ENCODE measurements around the gene KHDC4. TPM values are rescaled to one million over a fixed set of nuclear protein-coding genes. Genes with fewer than 3 reads are reported as not detected.

KHDC4 gene
- total RNA-seq, 6 experiments from 2014 or later: 22.6 to 26.1 (median 23.5) TPM

GRCh38 chr1:155872527-155872926 lies 61.7 kb downstream of the KHDC4 start:
- TF ChIP-seq CTCF (IDR thresholded peaks at IDR 0.05): no peak
- DNase-seq: no peak
- no peak overlapping the region for H3K27ac Mint-ChIP-seq
- no peaks in the 10 kb centered on the region for H3K9me3 Mint-ChIP-seq
- no peak overlapping the region for H3K4me3 Mint-ChIP-seq
- H3K27me3 Mint-ChIP-seq (ENCODE audit: insufficient read depth): no peaks in the 10 kb centered on the region; the same call in 1 of the 2 replicates
- H3K4me1 Mint-ChIP-seq (ENCODE audit: low read depth): peaks cover 10% of the 10 kb centered on the region; the same call in 1 of the 2 replicates
- H3K36me3 Mint-ChIP-seq (ENCODE audit: low read depth): peaks cover 12% of the 10 kb centered on the region

GRCh38 chr1:155871390-155871789 lies 62.8 kb downstream of the KHDC4 start:
- no peak for DNase-seq
- no peak for TF ChIP-seq CTCF (IDR thresholded peaks at IDR 0.05)
- H3K9me3 Mint-ChIP-seq: no peaks in the 10 kb centered on the region
- peaks cover 15% of the 10 kb centered on the region for H3K36me3 Mint-ChIP-seq (ENCODE audit: low read depth)
- H3K4me1 Mint-ChIP-seq (ENCODE audit: low read depth): peaks cover 10% of the 10 kb centered on the region; the same call in 1 of the 2 replicates
- H3K27me3 Mint-ChIP-seq (ENCODE audit: insufficient read depth): no peaks in the 10 kb centered on the region; the same call in 1 of the 2 replicates
- H3K4me3 Mint-ChIP-seq: no peak overlapping the region
- no peak overlapping the region for H3K27ac Mint-ChIP-seq

GRCh38 chr1:155867766-155868165 lies 66.4 kb downstream of the KHDC4 start:
- H3K4me1 Mint-ChIP-seq (ENCODE audit: low read depth): peaks cover 9% of the 10 kb centered on the region
- no peak overlapping the region for H3K4me3 Mint-ChIP-seq
- H3K27ac Mint-ChIP-seq: no peak overlapping the region
- no peak for DNase-seq
- no peaks in the 10 kb centered on the region for H3K9me3 Mint-ChIP-seq
- H3K27me3 Mint-ChIP-seq (ENCODE audit: insufficient read depth): no peaks in the 10 kb centered on the region; the same call in 1 of the 2 replicates
- no peak for TF ChIP-seq CTCF (IDR thresholded peaks at IDR 0.05)
- peaks cover 12% of the 10 kb centered on the region for H3K36me3 Mint-ChIP-seq (ENCODE audit: low read depth)

GRCh38 chr1:155864393-155864792 lies 69.8 kb downstream of the KHDC4 start:
- peak; percentile 44 for DNase-seq
- TF ChIP-seq CTCF (IDR thresholded peaks at IDR 0.05): no peak
- H3K4me1 Mint-ChIP-seq (ENCODE audit: low read depth): peaks cover 35% of the 10 kb centered on the region

More at GRCh38 chr1:155864393-155864792, 69.8 kb downstream of the KHDC4 start:
- no peaks in the 10 kb centered on the region for H3K9me3 Mint-ChIP-seq
- no peak overlapping the region for H3K4me3 Mint-ChIP-seq
- peaks cover 12% of the 10 kb centered on the region for H3K36me3 Mint-ChIP-seq (ENCODE audit: low read depth)
- no peak overlapping the region for H3K27ac Mint-ChIP-seq
- no peaks in the 10 kb centered on the region; the same call in 1 of the 2 replicates for H3K27me3 Mint-ChIP-seq (ENCODE audit: insufficient read depth)

Small RNA genes lying within 50 kb of the gene (microRNA-seq; reads per million reads assigned to microRNA genes)
- gene MIR6738: not detected

Other genes starting within 250 kb of the KHDC4 start
- 10 to 100 TPM; 39.6 to 50.7 (median 42.0) TPM for gene YY1AP1, start 245.6 kb downstream of the KHDC4 start, total RNA-seq (2021; fragmentation: NEBNext Ultra II Directional; extraction: Animal tissue kit (Norgen Biotek cat#: 25700))
- 100 to 1,000 TPM; 100 to 110 (median 104) TPM for gene DAP3, start 245.3 kb downstream of the KHDC4 start, total RNA-seq (2021; fragmentation: NEBNext Ultra II Directional; extraction: Animal tissue kit (Norgen Biotek cat#: 25700))
- gene GON4L, start 77.2 kb downstream of the KHDC4 start, total RNA-seq (2021; fragmentation: NEBNext Ultra II Directional; extraction: Animal tissue kit (Norgen Biotek cat#: 25700)): 10 to 100 TPM; 24.2 to 31.3 (median 28.6) TPM
- gene SYT11, start 74.8 kb downstream of the KHDC4 start, total RNA-seq (2021; fragmentation: NEBNext Ultra II Directional; extraction: Animal tissue kit (Norgen Biotek cat#: 25700)): 10 to 100 TPM; 38.9 to 56.0 (median 48.8) TPM
- 10 to 100 TPM; 26.1 to 35.4 (median 32.1) TPM for gene RIT1, start 23.1 kb downstream of the KHDC4 start, total RNA-seq (2021; fragmentation: NEBNext Ultra II Directional; extraction: Animal tissue kit (Norgen Biotek cat#: 25700))
- gene RXFP4, start 7.2 kb upstream of the KHDC4 start, total RNA-seq (2021; fragmentation: NEBNext Ultra II Directional; extraction: Animal tissue kit (Norgen Biotek cat#: 25700)): not detected
- gene ARHGEF2, start 44.1 kb upstream of the KHDC4 start, total RNA-seq (2021; fragmentation: NEBNext Ultra II Directional; extraction: Animal tissue kit (Norgen Biotek cat#: 25700)): 10 to 100 TPM; 82.0 to 94.6 (median 83.9) TPM
- gene SSR2, start 86.5 kb upstream of the KHDC4 start, total RNA-seq (2021; fragmentation: NEBNext Ultra II Directional; extraction: Animal tissue kit (Norgen Biotek cat#: 25700)): 100 to 1,000 TPM; 341 to 419 (median 374) TPM
- 10 to 100 TPM; 31.6 to 36.0 (median 32.9) TPM for gene UBQLN4, start 119.4 kb upstream of the KHDC4 start, total RNA-seq (2021; fragmentation: NEBNext Ultra II Directional; extraction: Animal tissue kit (Norgen Biotek cat#: 25700))
- gene LAMTOR2, start 120.4 kb upstream of the KHDC4 start, total RNA-seq (2021; fragmentation: NEBNext Ultra II Directional; extraction: Animal tissue kit (Norgen Biotek cat#: 25700)): 10 to 100 TPM; 48.5 to 73.6 (median 62.5) TPM
- not detected for gene RAB25, start 126.7 kb upstream of the KHDC4 start, total RNA-seq (2021; fragmentation: NEBNext Ultra II Directional; extraction: Animal tissue kit (Norgen Biotek cat#: 25700))
- gene MEX3A, start 148.1 kb upstream of the KHDC4 start, total RNA-seq (2021; fragmentation: NEBNext Ultra II Directional; extraction: Animal tissue kit (Norgen Biotek cat#: 25700)): 1 to 10 TPM; 1.4 to 3.1 (median 2.2) TPM
- gene LMNA, start 180.3 kb upstream of the KHDC4 start, total RNA-seq (2021; fragmentation: NEBNext Ultra II Directional; extraction: Animal tissue kit (Norgen Biotek cat#: 25700)): 1,000 to 10,000 TPM; 1,238 to 1,664 (median 1,535) TPM
- gene SEMA4A, start 219.2 kb upstream of the KHDC4 start, total RNA-seq (2021; fragmentation: NEBNext Ultra II Directional; extraction: Animal tissue kit (Norgen Biotek cat#: 25700)): 1 to 10 TPM in 2 of 6 experiments, under 1 TPM in 4; 0.71 to 1.1 (median 0.83) TPM